NCI-H2107 treated with DMSO at 0.1 percent for 48 hours (cell line): ENCODE data around the gene IFNLR1.
A peak's percentile ranks its signal among the peaks of the same experiment; 100 is the strongest.

Source experiments
- DNase-seq: peaks from one replicate; lab custom pipeline; 2025; ENCODE audit not compliant: unreplicated experiment; lab: John Stamatoyannopoulos, UW

Gene IFNLR1

GRCh38 chr1:24206083-24206464 is 19.0 kb upstream of the IFNLR1 start:
- DNase-seq = no peak

DNA sequence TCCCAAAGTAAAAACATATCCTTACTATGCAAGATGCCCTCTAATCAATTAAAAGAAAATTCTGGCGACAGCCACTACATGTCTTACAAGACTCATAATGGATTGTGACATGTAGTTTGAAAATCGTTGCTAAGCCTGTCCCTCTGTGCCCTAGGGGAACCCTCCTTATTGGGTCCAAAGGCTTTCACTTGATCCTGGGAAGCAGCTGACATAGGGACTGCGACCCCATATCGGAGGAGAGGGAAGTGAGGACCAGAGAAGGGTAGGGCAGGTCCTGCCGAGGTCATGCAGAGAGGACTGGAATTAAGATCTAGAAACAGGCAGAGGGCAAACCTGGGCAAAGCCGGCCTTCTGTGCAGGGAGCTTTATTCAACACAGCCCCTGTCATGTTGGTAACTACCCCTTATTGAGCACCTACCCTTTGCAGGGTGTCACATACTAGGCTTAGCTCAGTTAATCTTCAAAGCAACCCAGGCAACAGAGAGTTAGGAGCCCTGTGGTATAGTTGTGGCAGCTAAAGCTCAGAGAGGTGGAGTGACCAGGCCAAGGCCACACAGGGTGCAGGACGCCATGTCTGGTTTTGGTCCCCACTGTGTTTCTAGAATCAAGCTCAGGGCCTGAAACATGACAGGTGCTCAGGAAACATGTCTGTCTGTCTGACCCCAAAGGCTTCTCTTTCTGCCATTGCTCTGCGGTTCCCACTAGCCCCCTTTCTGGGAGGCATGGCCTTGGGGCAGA is 18.4 kb upstream of the IFNLR1 start:
- DNase-seq = no peak

- no peak for DNase-seq
Observed at GRCh38 chr1:24204116-24204515, 17.0 kb upstream of the IFNLR1 start.

- peak; percentile 51 for DNase-seq
Observed at GRCh38 chr1:24203404-24203803, 16.3 kb upstream of the IFNLR1 start.

DNA sequence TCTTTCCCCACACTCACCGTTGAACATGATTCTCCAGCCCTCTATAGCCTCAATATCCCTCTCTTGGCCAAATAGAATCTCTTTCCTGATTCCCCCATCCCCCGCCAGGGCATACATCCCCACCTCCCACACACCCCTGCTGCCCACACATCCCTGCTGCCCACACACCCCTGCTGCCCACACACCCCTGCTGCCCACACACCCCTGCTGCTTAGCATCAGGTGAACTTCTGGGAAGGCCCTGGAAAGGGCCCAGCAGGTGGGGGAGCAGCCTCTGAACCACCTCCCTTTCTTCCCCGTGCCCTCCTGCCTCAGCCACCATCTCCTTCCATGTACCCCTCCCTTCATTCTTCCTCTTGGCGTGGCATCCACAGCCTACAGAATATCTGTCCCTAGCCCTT is 15.9 kb upstream of the IFNLR1 start:
- no peak for DNase-seq

- DNase-seq = no peak
Observed at GRCh38 chr1:24202556-24202955, 15.5 kb upstream of the IFNLR1 start.

DNA sequence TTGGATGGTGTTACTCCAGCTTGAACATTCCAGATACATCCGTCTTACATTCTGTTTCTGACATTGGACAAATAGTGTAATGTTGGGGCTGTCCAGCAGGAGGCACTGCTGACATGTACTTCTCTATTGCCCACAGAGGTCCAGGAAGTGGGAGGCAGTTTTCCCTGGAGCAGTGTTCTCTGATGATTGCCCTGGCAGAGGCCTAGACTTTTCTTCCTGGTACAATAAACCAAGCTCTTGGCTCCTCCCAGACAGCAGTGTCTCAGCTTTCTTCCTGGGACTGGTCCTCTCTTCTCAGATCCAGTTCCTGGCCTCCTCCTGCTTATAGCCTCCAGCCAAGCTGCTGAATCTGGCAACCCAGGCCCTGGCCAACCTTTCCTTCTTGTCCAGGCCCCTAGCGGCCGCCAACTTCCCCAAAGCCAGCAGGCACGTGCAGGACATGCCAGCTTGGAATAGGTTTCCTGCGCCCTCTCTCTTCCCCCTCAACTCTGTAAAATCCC is 14.9 kb upstream of the IFNLR1 start:
- DNase-seq = peak; percentile 89

- peak; percentile 68 for DNase-seq
Observed at GRCh38 chr1:24199291-24199900, 12.3 kb upstream of the IFNLR1 start.

- DNase-seq = no peak
Observed at GRCh38 chr1:24198766-24199165, 11.7 kb upstream of the IFNLR1 start.

- DNase-seq = no peak
Observed at GRCh38 chr1:24195874-24196273, 8.8 kb upstream of the IFNLR1 start.

- DNase-seq = no peak
Observed at GRCh38 chr1:24195136-24195535, 8.0 kb upstream of the IFNLR1 start.

GRCh38 chr1:24193046-24193445 is 6.0 kb upstream of the IFNLR1 start:
- no peak for DNase-seq

DNA sequence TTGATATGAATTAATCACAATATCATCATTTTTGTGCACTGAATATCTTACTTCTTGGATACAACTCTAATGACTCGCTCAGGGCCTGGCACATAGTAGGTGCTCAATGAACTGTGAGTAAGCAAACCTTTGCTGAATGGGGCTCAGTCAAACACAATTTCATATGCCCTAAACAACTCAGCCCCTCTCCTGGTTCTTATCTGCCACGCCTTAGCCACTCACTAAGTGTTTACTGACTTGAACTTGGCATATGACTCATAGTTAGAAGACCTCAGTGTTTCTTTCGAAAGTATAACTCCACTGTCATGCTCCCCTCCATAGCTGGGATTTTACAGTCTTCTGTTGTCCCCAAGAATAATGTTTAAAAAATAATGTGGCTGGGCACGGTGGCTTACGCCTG is 4.8 kb upstream of the IFNLR1 start:
- DNase-seq = no peak

GRCh38 chr1:24190983-24191461 is 3.9 kb upstream of the IFNLR1 start:
- no peak for DNase-seq

- no peak for DNase-seq
Observed at GRCh38 chr1:24189528-24189927, 2.4 kb upstream of the IFNLR1 start.

DNA sequence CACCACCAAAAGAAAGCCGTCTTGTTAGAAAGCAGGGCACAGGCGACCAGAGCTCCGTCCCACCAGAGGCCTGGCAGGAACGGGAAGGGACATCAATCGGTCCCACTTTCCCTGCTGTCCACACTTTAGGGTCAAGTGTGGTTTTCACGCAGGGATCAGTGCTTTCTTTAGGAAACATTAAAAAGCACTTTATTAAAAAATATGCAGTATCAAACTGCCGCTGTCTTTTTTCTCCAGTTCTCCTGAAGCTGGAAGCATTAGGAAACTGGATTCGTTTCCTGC is 437 bp downstream of the IFNLR1 start:
- no peak for DNase-seq

GRCh38 chr1:24186031-24186710 is 918 bp downstream of the IFNLR1 start:
- DNase-seq = no peak

DNA sequence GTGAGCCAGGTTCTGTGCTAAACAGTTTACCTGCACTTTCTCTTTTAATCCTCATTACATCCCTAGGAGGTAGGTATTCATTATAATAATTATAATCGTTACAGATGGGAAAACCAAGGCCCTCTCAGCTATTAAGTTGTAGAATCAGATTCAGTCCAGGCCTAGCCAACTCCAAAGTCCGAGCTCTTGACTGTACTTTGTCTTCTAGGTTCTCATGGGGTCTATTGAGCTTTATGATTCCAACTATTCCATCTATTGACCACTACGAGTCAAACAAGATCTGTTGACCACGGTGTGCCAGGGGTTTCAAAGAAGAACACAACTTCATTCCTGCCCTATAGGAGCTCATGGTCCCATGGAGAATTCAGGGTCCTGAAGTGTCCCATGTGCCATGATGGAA is 2.0 kb downstream of the IFNLR1 start:
- DNase-seq = no peak

DNA sequence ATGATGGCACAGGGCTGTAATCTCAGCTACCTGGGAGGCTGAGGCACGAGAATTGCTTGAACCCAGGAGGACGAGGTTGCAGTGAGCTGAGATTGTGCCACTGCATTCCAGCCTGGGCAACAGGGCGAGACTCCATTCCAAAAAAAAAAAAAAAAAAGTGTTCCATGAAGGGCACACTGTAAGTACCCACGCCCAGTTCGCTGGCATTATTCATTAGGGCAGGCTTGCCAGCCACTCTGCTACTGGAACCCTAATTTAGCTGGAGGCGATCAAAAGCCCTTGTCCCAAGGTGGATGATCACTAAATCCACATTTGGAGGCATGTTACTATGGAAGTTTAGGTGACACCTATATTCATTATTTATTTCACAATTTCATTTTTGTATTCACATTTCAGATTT is 5.0 kb downstream of the IFNLR1 start:
- no peak for DNase-seq

DNA sequence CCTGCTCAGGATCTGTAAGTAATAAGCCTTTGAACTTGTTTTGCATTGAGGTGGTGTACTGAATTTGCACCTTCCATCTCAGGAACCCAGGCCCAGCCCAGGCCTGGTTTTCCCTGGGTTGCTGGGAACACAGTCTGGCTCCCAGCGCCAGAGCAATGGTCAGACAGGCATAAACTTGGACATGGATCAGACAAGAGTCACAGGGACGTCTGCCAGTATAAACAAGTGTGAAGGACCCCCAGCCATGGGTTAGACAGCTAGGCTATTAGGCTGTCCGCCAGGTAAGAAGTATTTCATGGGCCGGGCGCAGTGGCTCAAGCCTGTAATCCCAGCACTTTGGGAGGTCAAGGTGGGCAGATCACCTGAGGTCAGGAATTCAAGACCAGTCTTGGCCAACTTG is 5.5 kb downstream of the IFNLR1 start:
- DNase-seq = no peak

DNA sequence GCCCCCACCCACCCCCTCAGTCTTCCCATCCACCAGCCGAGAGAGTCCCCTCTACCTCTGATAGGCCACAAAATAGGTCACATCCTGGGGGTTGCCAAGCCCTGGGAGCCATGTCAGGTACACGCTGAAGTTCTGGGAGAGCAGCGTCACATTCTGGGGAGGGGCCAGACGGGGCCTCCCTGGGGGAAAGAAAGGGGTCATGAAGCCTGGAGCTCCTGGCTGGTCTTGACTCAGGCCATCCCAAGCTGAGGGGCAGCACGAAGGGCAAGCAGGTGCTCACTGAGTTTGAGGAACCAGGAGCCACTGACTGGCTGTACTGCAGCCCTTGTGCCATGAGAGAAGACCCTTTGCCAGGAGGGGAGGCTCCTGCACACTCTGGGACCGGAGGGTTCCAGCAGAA is 6.4 kb downstream of the IFNLR1 start:
- no peak for DNase-seq

DNA sequence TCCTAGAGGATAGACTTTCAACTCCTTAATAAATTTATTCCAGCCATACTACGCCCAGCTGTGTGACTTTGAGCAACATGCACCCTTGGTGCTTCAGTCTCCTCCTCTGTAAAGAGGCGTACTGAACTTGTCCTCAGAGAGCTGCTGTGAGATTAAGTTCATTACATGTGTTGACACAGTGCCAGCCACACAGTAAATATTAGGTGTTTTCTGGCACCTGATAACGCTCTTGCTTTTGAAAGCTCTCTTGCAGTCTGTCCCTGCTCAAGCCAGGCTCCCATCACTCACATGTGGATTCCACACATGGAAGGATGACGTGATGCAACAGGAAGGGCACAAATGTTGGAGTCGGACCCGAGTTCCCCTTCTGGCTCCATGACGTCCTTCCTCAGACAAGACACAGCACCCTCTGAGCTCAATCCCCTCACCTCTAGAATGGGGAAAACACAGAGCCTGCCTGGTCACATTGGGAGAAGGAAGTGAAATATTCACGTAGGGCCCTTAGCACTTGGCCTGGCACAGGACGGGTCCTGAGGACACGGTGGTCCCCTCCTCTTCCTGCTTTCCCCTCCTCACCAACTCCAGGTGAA is 7.7 kb downstream of the IFNLR1 start:
- no peak for DNase-seq
